NCI-H1105 treated with DMSO at 0.1 percent for 48 hours (cell line): ENCODE results near the gene SSX2IP.
A peak's percentile ranks its signal among the peaks of the same experiment; 100 is the strongest.
"Not testable (repeated sequence)": the region's sequence is repeated elsewhere in the genome, so short reads cannot be mapped to it uniquely, and the experiment has no call there.

Experiments
- DNase-seq: peaks from one replicate; lab custom pipeline; 2025; lab: John Stamatoyannopoulos, UW

The SSX2IP gene, protein sequence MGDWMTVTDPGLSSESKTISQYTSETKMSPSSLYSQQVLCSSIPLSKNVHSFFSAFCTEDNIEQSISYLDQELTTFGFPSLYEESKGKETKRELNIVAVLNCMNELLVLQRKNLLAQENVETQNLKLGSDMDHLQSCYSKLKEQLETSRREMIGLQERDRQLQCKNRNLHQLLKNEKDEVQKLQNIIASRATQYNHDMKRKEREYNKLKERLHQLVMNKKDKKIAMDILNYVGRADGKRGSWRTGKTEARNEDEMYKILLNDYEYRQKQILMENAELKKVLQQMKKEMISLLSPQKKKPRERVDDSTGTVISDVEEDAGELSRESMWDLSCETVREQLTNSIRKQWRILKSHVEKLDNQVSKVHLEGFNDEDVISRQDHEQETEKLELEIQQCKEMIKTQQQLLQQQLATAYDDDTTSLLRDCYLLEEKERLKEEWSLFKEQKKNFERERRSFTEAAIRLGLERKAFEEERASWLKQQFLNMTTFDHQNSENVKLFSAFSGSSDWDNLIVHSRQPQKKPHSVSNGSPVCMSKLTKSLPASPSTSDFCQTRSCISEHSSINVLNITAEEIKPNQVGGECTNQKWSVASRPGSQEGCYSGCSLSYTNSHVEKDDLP

DNA sequence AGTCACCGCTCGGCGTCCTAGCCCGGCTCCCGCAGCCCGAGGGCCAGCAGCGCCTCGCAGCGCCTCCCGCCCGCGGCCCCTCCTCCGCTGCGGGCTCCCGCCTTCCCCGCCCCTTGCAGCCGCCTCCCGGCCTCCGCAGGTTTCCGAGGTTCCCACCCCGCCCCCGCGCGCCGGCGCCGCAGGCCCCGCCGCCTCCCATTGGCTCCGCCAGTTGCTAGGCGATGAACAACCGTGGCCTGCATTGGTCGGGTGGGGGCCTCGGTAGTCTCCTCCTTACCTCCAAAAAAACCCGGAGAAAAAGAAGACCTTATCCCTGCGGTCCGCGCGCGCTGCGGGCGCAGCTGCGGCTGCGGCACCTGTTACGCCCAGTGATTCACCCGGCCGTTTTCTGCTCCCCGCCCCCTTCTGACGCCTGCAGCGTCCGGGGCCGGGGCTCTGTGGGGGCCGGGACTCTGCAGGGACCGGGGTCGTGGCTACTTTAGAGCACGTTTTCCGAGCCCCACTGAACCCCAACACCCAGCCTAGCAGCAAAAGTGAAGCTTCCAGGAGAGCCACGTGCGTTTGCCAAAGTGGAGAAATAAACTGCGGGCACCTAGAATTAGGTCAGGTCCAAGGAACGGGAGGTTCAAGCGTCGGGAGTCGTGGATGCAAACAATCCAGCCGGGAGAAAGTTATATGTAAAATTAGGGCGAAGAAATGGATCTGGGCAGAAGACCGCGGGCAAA is at the start of gene SSX2IP:
Gene SSX2IP, minus strand, starts transcription at position 65 of the 725 bp plus-strand sequence. CDS start 19,242 bp downstream, outside the sequence.
- peak; percentile 97 for DNase-seq

DNA sequence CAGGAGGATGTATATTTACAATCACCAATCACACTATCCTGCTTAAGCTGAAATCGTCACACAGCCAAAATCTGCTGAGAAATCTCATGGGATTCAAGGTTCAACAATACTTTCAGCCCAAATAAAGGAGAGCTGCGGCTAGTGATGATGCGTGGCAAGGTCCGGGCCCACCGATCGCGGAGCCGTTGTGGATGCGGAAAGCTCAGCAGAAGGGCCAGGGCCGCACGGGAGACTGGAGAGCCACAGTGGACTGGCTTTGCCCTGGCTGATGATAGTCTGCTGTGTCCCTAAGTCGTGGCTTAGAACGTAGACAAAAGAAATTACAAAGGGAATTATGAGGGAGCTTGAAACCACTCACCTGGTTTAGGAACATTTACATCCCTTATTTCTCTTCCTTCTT is 48.0 kb upstream of the SSX2IP start:
- no peak for DNase-seq

DNA sequence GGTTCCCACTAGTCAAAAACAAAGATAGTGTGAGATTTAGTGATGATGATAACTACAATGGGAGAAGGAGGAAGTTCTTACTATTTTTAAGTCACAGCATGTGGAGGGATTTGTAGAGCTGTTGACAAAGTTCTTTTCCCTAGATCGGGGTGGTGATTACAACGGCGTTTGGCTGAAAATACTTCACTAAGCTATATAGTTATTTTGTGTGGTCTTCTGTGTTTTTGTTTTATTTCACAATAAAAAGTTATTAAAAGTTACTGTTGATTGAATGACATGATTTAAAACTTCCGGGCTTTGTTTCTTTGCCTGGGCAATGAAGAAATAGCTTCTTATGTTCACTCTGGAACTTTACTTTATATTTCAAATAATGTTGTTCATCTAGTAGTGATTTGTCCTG is 47.3 kb upstream of the SSX2IP start:
- DNase-seq = no peak

DNA sequence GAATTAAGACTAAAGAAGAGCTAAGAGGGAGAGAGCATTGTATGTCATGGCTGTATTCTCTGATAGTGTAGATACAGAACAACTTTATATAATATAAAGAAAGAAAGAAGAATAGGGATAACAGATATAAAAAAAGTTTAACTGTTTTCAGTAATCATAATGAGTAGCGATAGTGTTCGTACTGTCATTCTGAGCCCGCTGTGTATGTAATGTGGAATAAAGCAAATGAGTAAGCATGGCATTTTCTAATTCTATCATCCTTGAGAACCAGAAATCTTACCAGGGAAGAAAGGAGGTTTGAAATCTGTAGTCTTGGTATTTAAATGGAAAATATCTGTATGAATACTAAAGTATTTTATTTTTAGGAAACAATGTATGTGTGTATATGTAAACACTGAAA is 46.7 kb upstream of the SSX2IP start:
- DNase-seq = no peak

DNA sequence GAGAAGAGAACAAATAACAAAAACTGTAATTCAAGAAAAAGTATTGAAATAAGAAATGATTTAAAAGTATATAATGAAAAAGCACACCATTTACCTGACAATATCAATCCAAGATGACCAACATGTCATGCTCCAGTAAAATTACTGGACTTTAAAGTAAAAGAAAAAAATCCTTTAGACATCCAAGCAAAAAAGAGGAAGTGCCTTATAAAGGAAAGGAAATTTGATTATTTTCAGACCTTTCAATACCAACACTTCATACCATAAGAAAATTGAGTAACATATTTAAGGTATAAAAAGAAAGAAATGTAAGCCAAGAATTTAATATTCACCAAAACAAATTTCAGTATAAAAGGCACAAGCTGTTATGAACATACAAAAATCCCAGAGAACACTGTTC is 46.2 kb upstream of the SSX2IP start:
- no peak for DNase-seq

DNA sequence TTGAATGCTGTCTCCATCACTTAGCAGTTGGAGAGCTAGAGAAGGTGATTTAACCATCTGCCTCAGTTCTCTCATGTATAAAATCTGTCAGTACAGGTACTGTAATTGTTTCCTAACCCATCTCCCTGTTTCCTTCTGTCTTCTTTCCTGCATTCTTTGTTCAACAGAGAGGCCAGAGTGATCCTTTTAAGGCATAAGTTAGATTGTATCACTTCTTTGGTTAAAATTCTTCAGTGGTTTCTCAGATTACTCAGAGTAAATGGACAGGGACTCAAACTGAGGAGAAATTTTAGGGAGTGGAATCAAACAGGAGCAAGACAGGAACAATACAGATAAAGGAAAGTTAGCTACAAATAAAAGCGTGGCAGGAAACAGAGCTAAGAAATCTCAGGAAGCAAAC is 45.2 kb upstream of the SSX2IP start:
- no peak for DNase-seq

DNA sequence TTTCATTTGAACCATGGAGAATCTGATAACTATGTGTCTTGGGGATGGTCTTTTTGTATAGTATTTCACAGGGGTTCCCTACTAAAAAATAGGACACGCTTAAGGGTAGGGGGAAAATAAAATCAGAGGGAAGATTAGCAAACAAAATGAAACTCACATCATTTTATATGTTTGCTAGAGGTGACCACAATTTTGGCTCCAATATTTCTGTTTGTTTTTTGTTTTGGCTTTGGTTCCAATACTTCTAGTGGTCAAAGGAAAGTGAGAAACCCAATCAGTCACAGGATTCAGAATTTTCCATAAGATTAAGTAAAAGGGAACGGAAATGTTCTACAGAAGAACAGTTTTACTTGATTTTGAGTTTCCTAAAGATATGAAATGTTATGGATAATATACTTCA is 42.3 kb upstream of the SSX2IP start:
- no peak for DNase-seq

DNA sequence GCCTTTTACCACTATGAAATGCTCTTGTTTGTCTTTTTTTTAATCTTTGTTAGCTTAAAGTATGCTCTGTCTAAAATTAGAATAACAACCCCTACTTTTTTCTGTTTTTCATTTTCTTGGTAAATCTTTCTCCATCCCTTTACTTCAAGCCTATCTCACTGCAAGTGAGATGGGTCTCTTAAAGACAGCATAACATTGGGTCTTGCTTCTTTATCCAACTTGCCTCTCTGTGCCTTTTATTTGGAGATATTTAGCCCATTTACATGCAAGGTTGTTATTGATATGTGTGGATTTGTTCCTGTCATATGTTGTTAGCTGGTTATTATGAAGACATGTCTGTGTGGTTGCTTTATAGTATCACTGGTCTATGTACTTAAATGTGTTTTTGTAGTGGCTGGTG is 41.3 kb upstream of the SSX2IP start:
- DNase-seq = no peak

DNA sequence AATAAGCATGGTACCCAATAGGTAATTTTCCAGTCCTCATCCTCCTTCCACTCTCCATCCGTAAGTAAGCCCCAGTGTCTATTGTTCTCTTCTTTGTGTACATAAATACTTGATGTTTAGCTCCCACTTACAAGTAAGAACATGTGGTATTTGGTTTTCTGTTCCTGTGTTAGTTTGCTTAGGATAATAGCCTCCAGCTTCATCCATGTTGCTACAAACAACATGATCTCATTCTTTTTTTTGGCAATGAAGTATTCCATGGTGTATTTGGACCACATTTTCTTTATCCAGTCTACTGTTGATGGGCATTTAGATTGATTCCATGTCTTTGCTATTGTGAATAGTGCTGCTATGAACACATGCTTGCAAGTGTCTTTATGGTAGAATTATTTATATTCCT is 37.5 kb upstream of the SSX2IP start:
- DNase-seq = peak; percentile 90

DNA sequence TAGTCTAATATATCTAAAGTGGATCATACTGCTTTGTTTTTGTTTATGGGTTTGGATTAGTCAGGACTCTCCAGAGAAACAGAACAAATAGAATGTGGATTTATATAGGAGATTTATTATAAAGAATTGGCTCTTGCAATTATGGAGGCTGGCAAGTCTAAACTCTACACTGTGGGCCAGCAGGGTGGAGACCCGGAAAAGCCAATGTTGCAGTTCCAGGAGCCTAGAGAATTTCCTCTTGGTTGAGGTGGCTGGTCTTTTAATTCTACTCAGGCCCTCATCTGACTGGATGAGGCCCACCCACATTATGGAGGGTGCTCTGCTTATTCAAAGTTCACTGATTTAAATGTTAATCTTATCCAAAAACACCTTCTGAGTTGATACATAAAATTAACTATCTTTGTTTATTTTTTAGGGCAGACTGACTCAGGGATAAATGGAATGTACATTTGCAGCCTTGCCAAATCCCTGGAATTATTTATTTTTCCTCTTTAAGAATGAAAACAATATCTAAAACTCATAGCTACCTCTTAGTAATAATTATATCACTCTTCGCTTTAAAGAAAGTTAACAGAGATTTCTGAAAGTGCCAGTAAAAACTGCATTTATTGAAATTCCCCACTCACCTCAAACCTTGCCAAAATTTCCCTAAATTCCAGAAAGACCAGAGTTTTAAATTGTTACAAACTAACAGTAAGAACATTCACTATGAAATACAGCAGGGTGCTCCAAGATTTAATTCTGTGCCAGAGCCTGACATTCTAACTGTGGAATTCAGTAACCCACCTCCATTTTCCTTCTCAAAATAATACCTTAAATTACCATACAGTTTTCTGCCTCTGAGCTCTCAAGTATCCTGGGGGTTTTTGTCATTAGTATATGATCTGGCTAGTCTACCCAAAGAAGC is 36.6 kb upstream of the SSX2IP start:
- no peak for DNase-seq

DNA sequence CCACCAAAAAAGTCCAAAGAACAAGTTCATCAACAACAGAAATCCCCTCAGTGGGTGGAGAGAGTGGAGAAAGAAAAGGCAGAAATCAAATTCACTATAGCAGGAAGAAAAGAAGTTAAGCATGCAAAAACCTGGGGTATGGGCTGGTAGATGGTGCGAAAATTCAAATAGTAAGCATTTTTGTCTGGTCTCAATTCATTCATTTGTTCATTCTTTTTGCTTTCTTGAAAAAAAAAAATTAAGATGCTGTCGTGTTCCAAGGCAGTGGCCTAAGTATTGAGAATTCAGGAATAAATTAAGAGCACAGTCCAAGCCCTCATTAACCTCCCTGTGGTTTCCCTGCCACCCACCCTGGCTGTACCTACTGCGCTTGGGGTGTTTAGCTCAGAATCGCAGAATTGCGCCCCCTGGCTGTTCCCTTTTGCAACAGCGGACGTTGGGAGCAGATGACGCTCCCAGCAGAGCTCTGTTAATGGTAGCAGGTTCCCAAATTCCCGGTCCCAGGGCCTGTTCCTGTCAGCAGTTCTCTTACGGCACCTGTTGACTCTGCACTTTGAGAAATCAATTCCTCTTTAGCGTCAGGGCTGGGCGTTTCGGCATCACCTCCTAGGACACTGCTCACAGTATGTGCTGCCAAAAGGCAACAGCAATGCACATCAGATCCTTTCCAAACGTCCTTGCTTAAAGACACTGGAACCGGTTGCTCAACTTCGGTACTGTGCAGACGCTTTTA is 34.0 kb upstream of the SSX2IP start:
- no peak for DNase-seq

DNA sequence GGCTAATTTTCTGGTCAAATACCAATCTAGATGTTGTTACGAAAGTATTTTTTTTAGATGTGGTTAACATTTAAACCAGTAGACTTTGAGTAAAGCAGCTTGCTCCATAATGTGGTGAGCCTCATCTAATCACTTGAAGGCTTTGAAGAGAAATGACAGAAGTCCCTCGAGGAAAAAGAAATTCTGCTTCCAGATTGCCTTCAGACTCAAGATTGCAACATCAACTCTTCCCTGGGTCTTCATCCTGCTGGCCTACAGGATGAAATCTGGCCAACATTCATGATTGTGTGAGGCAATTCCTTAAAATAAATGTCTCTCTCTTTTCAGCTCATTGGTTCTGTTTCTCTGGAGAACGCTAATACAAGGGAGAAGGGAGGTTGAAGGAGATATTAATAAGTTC is 32.5 kb upstream of the SSX2IP start:
- no peak for DNase-seq

DNA sequence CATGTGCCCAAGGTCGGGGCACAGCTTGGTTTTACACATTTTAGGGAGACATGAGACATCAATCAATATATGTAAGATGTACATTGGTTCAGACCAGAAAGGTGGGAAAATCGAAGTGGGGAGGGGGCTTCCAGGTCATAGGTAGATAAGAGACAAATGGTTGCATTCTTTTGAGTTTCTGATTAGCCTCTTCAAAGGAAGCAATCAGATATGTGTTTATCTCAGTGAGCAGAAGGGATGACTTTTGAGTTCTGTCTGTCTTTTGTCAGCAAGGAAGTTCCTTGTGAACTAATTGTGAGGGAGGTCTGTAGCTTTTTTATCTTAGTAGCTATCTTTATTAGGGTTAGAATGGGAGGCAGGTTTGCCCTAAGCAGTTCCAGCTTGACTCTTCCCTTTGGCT is 31.6 kb upstream of the SSX2IP start:
- not testable (repeated sequence) for DNase-seq

DNA sequence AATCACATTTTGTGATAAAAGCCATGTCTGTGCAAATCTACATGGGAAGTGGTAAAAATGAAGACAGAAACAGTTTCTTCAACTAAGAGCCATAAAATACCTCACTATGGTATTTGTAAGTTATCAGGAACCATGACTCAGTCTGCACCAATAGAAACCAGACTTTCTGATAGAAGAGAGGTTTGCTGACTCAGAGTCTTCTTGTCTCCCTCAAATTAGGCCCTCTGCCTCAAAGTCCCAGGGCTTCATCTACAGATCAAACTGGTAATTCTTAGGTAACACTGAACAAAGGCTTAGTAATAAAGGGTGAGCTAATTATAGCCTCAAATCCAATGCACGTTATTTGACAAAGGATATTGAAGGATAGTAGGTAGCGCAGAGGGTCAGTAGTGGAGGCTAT is 30.9 kb upstream of the SSX2IP start:
- no peak for DNase-seq

DNA sequence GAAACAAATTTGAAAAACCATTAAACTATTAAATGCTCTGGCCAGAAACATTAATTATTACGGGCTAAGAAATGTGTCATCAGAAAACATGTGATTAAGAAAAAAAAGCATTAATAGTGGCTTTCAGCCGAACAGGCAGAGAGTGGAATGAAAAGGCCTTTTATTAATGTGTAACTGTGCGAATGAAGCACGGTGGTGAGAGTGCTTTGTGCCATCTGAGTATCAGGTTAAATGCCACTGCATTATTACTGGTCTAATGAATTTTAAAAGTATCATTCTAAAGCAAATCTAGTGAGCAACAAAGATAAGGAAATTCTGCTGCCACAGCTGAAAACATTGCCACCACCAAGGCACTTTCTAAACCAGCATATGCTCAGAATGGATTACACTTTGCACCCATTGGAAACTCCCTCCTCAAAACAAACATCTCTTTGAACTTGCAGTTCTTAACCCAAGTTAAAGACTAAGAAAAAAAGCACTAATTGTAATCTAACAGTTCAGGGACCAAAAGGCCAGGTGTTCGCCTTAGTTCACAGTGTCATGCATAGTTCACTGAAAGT is 30.0 kb upstream of the SSX2IP start:
- no peak for DNase-seq

DNA sequence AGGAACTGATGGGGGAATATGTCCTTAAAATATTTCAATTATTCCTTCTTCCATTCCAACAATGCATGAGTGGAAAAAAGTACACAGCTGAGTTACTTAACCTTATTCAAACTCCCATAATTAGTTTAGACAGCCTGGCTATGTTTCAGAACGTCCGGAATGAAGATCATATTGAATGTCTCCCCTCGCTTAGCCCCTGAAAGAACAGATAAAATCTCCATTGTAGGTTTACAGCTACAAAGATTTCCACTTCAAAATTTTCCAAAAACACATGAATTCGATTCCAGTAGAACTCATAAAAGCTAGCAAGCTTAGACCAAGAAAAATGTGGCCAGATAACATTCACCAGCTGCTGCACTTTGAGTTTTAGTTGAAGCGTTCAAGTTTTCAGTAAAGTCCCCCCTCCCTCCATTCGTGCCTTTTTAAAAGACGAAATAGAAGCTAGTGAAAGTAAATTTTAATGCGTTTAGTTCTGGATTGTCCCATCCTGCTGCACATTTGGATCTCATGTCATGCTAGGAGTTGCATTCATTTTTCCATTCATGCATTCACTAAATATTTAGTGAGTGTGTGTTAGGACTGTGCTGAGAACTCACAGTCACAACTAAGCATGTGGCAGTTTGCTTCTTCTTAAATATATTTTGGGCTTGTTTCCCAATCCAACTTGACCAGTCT is 29.4 kb upstream of the SSX2IP start:
- DNase-seq = no peak

DNA sequence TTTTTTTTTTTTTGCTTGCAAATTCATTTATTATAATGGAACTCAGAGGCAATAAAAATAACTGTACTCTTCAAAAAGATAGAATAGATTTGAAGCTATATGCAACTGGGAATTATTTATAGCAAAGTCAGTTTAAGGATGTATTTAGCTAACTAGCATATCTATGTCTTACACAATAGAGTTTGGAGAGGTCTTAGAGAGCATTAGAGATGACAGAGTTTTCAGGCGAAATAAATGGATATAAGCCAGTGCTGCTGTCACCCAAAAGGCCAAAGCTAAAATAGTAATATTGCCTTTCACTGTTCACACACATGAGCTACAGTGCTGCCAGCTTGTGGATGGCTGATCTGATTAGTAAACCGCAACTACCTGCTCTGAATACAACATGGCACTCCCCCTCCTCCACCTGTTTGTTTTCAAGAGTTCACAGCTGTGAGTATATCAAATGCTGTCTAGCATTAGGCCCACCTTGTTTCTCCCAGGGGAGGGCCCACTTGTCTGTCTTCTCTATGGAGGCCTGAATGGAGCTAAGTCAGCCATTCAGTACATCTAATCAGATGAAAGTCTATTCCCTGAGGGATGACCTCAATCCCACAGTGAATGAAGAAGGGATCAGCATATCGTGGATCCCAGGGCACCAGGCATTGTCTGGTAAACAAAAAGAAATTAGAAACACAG is 25.2 kb upstream of the SSX2IP start:
- DNase-seq = peak; percentile 39

DNA sequence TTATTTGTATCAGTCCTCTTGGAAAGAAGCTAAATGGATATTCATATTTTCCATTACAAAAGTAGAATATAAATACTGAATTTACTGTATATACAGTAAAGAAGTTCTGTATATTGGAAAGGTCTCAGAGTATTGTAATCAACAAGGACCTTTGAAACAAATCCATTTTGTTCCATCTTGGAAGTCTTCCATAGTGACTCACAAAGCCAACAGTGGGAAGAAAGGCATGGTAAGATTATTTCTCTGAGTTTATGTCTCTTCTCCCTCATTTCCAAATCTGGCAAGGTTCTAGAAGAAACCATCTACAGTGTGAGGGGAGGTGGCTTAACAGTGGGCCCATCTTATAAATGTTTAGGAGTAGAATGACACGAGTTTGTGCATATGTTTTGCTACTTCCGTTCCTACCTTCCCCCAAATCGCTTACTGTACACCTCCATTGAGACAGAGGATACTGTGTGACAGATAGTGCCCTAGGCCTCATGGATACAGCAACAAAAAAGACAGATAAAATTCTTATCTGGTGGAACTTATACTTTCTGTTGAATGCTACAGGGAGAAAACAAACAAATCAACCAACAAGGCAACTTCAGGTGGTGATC is 22.1 kb upstream of the SSX2IP start:
- DNase-seq = no peak

DNA sequence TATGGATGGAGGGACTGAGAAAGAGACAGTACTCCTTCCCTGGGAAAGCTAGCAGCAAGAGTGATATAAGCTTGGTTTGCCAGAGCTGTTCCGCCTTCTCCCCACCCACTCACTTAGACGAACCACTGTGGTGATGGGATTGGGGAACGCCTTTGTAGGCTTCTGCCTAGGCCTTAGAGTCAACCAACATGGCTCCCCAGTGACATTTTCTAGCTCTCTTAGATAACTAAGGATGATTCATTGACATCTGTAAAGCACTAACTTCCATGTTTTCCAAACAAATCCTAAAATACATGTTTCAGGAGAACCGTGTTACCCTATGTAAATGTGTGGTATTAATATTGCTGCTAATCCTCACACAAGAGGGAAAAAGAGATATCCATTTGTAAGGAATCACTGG is 21.6 kb upstream of the SSX2IP start:
- DNase-seq = no peak
